ENCODE data around the gene SIT1. TPM values are rescaled to one million over a fixed set of nuclear protein-coding genes. Genes with fewer than 3 reads are reported as not detected.

Gene SIT1
- total and polyA plus RNA-seq, 4 donors = 0.36 TPM; not detected in 3

DNA sequence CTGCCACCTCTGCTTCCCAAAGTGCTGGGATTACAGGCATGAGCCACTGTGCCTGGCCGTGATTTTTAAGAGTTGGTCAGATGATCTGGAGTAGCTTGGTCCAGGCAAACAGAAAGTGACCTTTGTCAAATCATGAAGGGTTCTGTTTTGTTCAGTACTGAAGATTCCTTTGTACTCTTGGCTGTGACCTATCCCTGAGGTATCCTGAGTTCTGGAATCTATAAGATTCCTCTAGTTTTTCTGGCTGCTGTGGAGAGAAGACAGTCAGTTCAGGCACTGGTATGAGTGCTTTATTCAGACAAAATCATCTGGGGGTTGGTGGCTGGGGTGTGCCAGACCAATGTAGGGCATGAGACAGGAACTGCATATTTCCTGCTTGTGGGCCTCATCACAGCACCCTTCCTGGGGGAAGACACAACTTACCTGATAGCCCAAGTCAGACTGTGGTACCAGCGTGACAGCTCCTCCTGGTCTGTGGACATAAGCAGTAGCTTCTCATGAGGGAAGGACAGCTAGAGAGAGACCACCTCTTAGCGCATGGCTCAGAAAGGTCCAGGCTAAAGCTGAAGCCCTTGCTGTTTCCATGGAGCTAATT lies 11.1 kb upstream of the SIT1 start:
- WGBS (ENCODE audit: insufficient coverage) = 82% methylated on average over 2 of the region's 3 CpGs
- Histone ChIP-seq H3K27me3 (ENCODE audit: control insufficient read depth, insufficient read depth, low read length) (no peaks in the 10 kb centered on the region), H3K4me3 (ENCODE audit: low read depth, low read length) (no peak overlapping the region), H3K9me3 (ENCODE audit: control insufficient read depth, insufficient read depth, low read length) (no peaks in the 10 kb centered on the region), H3K36me3 (ENCODE audit: control insufficient read depth, insufficient read depth, low read length) (peaks cover 19% of the 10 kb centered on the region), H3K27ac (ENCODE audit: low read depth, low read length) (no peak overlapping the region), H3K4me1 (ENCODE audit: control insufficient read depth, insufficient read depth, low read length) (peaks cover 18% of the 10 kb centered on the region)
- no peak for DNase-seq (ENCODE audit: low read depth in 4 of 6, low spot score in 6 of 6)

- Histone ChIP-seq H3K4me1 (ENCODE audit: control insufficient read depth, insufficient read depth, low read length) (peaks cover 22% of the 10 kb centered on the region), H3K27me3 (ENCODE audit: control insufficient read depth, insufficient read depth, low read length) (no peaks in the 10 kb centered on the region), H3K4me3 (ENCODE audit: low read depth, low read length) (no peak overlapping the region), H3K9me3 (ENCODE audit: control insufficient read depth, insufficient read depth, low read length) (no peaks in the 10 kb centered on the region), H3K27ac (ENCODE audit: low read depth, low read length) (no peak overlapping the region), H3K36me3 (ENCODE audit: control insufficient read depth, insufficient read depth, low read length) (peaks cover 19% of the 10 kb centered on the region)
- WGBS (ENCODE audit: insufficient coverage) = 85% methylated on average over 6 of the region's 9 CpGs
- peak in 2 of 6 donors; percentile 29 to 47 for DNase-seq (ENCODE audit: low read depth in 4 of 6, low spot score in 6 of 6)
These were observed 10.3 kb upstream of the SIT1 start for GRCh38 chr9:35660966-35661415.

GRCh38 chr9:35659340-35659739 lies 8.6 kb upstream of the SIT1 start:
- Histone ChIP-seq H3K4me3 (ENCODE audit: low read depth, low read length) (peak overlapping the region; percentile 85), H3K27ac (ENCODE audit: low read depth, low read length) (peak overlapping the region; percentile 34), H3K36me3 (ENCODE audit: control insufficient read depth, insufficient read depth, low read length) (peaks cover 19% of the 10 kb centered on the region), H3K4me1 (ENCODE audit: control insufficient read depth, insufficient read depth, low read length) (peaks cover 9% of the 10 kb centered on the region), H3K9me3 (ENCODE audit: control insufficient read depth, insufficient read depth, low read length) (no peaks in the 10 kb centered on the region), H3K27me3 (ENCODE audit: control insufficient read depth, insufficient read depth, low read length) (no peaks in the 10 kb centered on the region)
- DNase-seq (ENCODE audit: low read depth in 4 of 6, low spot score in 6 of 6) = no peak
- WGBS (ENCODE audit: insufficient coverage) = 86% methylated on average over 3 of the region's 3 CpGs

- peak in 2 of 6 donors; percentile 64 to 78 for DNase-seq (ENCODE audit: low read depth in 4 of 6, low spot score in 6 of 6)
- H3K4me1 ChIP-seq (ENCODE audit: control insufficient read depth, insufficient read depth, low read length) = peaks cover 6% of the 10 kb centered on the region
These were observed 8.2 kb upstream of the SIT1 start for GRCh38 chr9:35658968-35659220.

DNA sequence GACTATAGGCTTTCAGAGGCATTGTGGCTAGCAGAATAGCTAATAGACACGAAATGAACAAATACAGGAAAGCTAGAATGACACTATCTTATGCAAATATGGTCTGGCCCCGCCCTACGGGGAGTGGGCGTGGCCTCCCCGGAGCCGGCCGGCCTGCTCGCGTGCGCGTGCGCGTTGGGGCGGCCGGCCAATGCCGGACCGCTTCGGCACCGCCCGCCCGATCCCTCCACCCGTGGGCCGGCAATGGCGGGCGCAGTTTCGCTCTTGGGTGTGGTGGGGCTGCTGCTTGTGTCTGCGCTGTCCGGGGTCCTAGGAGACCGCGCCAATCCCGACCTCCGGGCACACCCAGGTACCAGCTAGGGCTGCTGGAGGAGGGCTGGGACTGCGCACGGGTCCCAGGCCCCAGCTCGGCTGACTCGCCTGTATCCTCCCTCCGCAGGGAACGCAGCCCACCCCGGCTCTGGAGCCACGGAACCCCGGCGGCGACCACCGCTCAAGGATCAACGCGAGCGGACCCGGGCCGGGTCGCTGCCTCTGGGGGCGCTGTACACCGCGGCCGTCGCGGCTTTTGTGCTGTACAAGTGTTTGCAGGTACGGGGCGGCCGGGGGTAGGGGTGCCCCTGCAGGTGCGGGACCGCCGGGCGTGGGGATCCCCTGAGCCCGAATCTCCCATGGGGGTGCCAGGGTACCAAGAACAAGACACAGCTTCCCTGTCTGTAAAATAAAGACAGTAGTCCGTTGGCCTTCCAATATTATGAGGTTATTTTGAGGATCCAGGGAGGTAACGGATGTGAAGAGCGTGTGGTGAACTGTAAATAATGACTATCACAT lies 7.6 kb upstream of the SIT1 start, which contains the start of gene CCDC107:
Gene CCDC107, plus strand, starts transcription at position 156 of the 831 bp plus-strand sequence. Its CDS starts 88 bp downstream, at position 244.
- H3K4me3 ChIP-seq (ENCODE audit: low read depth, low read length) = peak within 1 kb of the TSS; percentile 85
- H3K9me3 ChIP-seq (ENCODE audit: control insufficient read depth, insufficient read depth, low read length) = no peaks in the 10 kb centered on the region
- no peaks in the 10 kb centered on the region for H3K27me3 ChIP-seq (ENCODE audit: control insufficient read depth, insufficient read depth, low read length)
- WGBS (ENCODE audit: insufficient coverage) = under 1% methylated on average over 64 of the region's 67 CpGs
- peaks cover 19% of the 10 kb centered on the region for H3K36me3 ChIP-seq (ENCODE audit: control insufficient read depth, insufficient read depth, low read length)
- H3K27ac ChIP-seq (ENCODE audit: low read depth, low read length) = peak within 1 kb of the TSS; percentile 99
- DNase-seq (ENCODE audit: low read depth in 4 of 6, low spot score in 6 of 6) = peak; percentile 78 to 97 (median 86)
- H3K4me1 ChIP-seq (ENCODE audit: control insufficient read depth, insufficient read depth, low read length) = peaks cover 6% of the 10 kb centered on the region

More at GRCh38 chr9:35658968-35659220, 8.2 kb upstream of the SIT1 start:
- whole genome bisulfite sequencing (ENCODE audit: insufficient coverage) = 0% methylated on average over 2 of the region's 2 CpGs
- H3K27me3 ChIP-seq (ENCODE audit: control insufficient read depth, insufficient read depth, low read length) = no peaks in the 10 kb centered on the region
- peaks cover 19% of the 10 kb centered on the region for H3K36me3 ChIP-seq (ENCODE audit: control insufficient read depth, insufficient read depth, low read length)
- peak overlapping the region; percentile 85 for H3K4me3 ChIP-seq (ENCODE audit: low read depth, low read length)
- H3K9me3 ChIP-seq (ENCODE audit: control insufficient read depth, insufficient read depth, low read length) = no peaks in the 10 kb centered on the region
- H3K27ac ChIP-seq (ENCODE audit: low read depth, low read length) = peak overlapping the region; percentile 99

DNA sequence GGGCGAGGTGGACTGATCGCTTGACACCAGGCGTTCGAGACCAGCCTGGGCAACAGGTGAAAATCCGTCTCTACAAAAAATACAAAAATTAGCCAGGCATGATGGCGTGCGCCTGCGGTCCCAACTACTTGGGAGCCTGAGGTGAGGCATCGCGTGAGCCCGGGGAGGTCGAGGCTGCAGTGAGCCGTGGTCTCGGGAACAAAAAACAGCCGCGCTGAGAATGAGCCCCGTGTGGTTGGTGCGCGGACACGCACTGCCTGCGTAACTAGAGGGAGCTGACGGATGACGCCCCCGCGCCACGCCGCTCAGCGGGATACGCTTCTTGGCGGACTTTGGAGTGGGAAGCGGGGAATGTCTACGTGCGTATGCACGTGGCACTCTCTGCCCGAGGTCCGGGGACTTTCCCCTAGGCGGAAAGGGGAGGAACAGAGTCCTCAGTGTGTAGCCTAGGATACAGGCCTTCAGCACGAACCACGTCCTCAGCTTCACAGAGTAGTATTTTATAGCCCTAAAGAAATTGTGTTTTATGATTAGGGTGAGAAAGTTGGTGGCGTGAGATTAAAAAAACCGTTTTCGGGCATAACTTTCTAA lies 6.9 kb upstream of the SIT1 start, which contains the start of gene RMRP:
Gene RMRP, minus strand, starts transcription at position 474 of the 591 bp plus-strand sequence.
- H3K9me3 ChIP-seq (ENCODE audit: control insufficient read depth, insufficient read depth, low read length) = no peaks in the 10 kb centered on the region
- peak; percentile 94 to 100 (median 97) for DNase-seq (ENCODE audit: low read depth in 4 of 6, low spot score in 6 of 6)
- H3K27ac ChIP-seq (ENCODE audit: low read depth, low read length) = peak within 1 kb of the TSS; percentile 99
- peaks cover 19% of the 10 kb centered on the region for H3K36me3 ChIP-seq (ENCODE audit: control insufficient read depth, insufficient read depth, low read length)
- WGBS (ENCODE audit: insufficient coverage) = 0% methylated on average over 36 of the region's 42 CpGs
- peaks cover 6% of the 10 kb centered on the region for H3K4me1 ChIP-seq (ENCODE audit: control insufficient read depth, insufficient read depth, low read length)
- H3K4me3 ChIP-seq (ENCODE audit: low read depth, low read length) = peak within 1 kb of the TSS; percentile 85
- no peaks in the 10 kb centered on the region for H3K27me3 ChIP-seq (ENCODE audit: control insufficient read depth, insufficient read depth, low read length)

GRCh38 chr9:35656831-35657545 lies 6.3 kb upstream of the SIT1 start:
- Histone ChIP-seq H3K4me3 (ENCODE audit: low read depth, low read length) (peak overlapping the region; percentile 85), H3K9me3 (ENCODE audit: control insufficient read depth, insufficient read depth, low read length) (no peaks in the 10 kb centered on the region), H3K36me3 (ENCODE audit: control insufficient read depth, insufficient read depth, low read length) (peaks cover 13% of the 10 kb centered on the region), H3K4me1 (ENCODE audit: control insufficient read depth, insufficient read depth, low read length) (peaks cover 6% of the 10 kb centered on the region), H3K27me3 (ENCODE audit: control insufficient read depth, insufficient read depth, low read length) (no peaks in the 10 kb centered on the region), H3K27ac (ENCODE audit: low read depth, low read length) (peak overlapping the region; percentile 85)
- WGBS (ENCODE audit: insufficient coverage) = 16% methylated on average over 21 of the region's 25 CpGs
- peak in 2 of 6 donors; percentile 42 to 76 for DNase-seq (ENCODE audit: low read depth in 4 of 6, low spot score in 6 of 6)

DNA sequence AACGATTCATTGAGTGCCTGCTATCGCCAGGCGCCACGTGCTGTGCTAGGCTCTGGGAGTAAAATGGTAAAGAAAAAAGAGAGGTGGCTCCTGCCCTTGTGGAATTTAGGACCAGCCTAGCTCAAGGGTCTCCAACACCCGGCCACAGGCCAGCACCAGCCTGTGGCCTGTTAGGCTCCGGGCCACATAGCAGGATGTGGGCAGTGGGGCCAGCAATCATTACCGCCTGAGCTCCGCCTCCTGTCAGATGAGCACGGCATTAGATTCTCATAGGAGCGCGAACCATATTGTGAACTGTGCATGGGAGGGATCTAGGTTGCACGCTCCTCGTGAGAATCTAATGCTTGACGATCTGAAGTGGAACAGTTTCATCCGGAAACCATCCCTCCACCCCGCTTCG lies 5.6 kb upstream of the SIT1 start:
- Histone ChIP-seq H3K4me3 (ENCODE audit: low read depth, low read length) (no peak overlapping the region), H3K27ac (ENCODE audit: low read depth, low read length) (no peak overlapping the region), H3K9me3 (ENCODE audit: control insufficient read depth, insufficient read depth, low read length) (no peaks in the 10 kb centered on the region), H3K36me3 (ENCODE audit: control insufficient read depth, insufficient read depth, low read length) (peaks cover 13% of the 10 kb centered on the region), H3K4me1 (ENCODE audit: control insufficient read depth, insufficient read depth, low read length) (peaks cover 6% of the 10 kb centered on the region), H3K27me3 (ENCODE audit: control insufficient read depth, insufficient read depth, low read length) (no peaks in the 10 kb centered on the region)
- no peak for DNase-seq (ENCODE audit: low read depth in 4 of 6, low spot score in 6 of 6)
- 59% methylated on average over 12 of the region's 17 CpGs for WGBS (ENCODE audit: insufficient coverage)

DNA sequence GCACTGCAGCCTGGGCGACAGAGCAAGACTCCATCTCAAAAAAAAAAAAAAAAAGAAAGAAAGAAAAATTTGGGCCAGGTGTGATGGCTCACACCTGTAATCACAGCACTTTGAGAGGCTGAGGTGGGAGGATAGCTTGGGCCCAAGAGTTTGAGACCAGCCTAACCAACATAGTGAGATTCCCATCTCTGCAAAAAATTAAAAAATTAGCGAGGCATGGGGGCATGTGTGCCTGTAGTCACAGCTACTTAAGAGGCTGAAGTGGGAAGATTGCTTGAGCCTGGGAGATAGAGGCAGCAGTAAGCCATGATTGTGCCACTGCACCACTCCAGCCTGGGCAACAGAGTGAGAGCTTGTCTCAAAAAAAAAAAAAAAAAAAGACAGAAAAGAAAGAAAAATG lies 2.9 kb upstream of the SIT1 start:
- H3K36me3 ChIP-seq (ENCODE audit: control insufficient read depth, insufficient read depth, low read length) = no peaks in the 10 kb centered on the region
- H3K27me3 ChIP-seq (ENCODE audit: control insufficient read depth, insufficient read depth, low read length) = no peaks in the 10 kb centered on the region
- no peaks in the 10 kb centered on the region for H3K9me3 ChIP-seq (ENCODE audit: control insufficient read depth, insufficient read depth, low read length)
- WGBS (ENCODE audit: insufficient coverage) = 100% methylated on average over 1 of the region's 2 CpGs
- peaks cover 4% of the 10 kb centered on the region for H3K4me1 ChIP-seq (ENCODE audit: control insufficient read depth, insufficient read depth, low read length)
- no peak for DNase-seq (ENCODE audit: low read depth in 4 of 6, low spot score in 6 of 6)
- H3K27ac ChIP-seq (ENCODE audit: low read depth, low read length) = no peak overlapping the region
- H3K4me3 ChIP-seq (ENCODE audit: low read depth, low read length) = no peak overlapping the region

Data from spinal cord (tissue), 10 donors.